CD14-positive monocyte (primary cell): Measurements from ENCODE around the gene LRRC28. TPM values are rescaled to one million over a fixed set of nuclear protein-coding genes. Genes with fewer than 3 reads are reported as not detected.

Source experiments
- DNase-seq, 3 donors: peaks; one replicate each; pipeline ENCODE4 v3.0.0-alpha.2; 2011 to 2022
- H2AFZ ChIP-seq: 2 replicates; pipeline ENCODE4 v1.6.0; 2012; ENCODE audit warnings: mild to moderate bottlenecking, low read depth, low read length, inconsistent platforms; ENCODE audit not compliant: insufficient read depth, poor library complexity, severe bottlenecking
- H3K27ac ChIP-seq, 2 donors: 1 replicate in 1 of 2; 2 replicates in 1 of 2; pipeline ENCODE4 v1.5.1; 2012 to 2013; ENCODE audit warnings: low read length in 2 of 2, control low read depth in 1 of 2, inconsistent platforms in 1 of 2, low read depth in 1 of 2, mild to moderate bottlenecking in 1 of 2
- H3K27me3 ChIP-seq, 2 donors: one replicate each; pipeline versions ENCODE4 v1.6.0 to v1.6.1; 2011 to 2013; ENCODE audit warnings: low read length in 2 of 2; ENCODE audit not compliant: control insufficient read depth in 2 of 2, insufficient read depth in 2 of 2
- H3K36me3 ChIP-seq, 2 donors: replicated peaks in 1 of 2; 1 replicate in 1 of 2; 2 replicates in 1 of 2; pipeline versions ENCODE4 v1.5.1 to v1.6.1; 2012 to 2013; ENCODE audit warnings: low read length in 2 of 2, control low read depth in 1 of 2, inconsistent platforms in 1 of 2, mild to moderate bottlenecking in 1 of 2; ENCODE audit not compliant: insufficient read depth in 2 of 2, control insufficient read depth in 1 of 2
- H3K4me1 ChIP-seq, 2 donors: 1 replicate in 1 of 2; 2 replicates in 1 of 2; pipeline versions ENCODE4 v1.5.1 to v1.6.1; 2012 to 2013; ENCODE audit warnings: low read length in 2 of 2, control low read depth in 1 of 2, inconsistent platforms in 1 of 2, mild to moderate bottlenecking in 1 of 2, moderate library complexity in 1 of 2; ENCODE audit not compliant: insufficient read depth in 2 of 2, control insufficient read depth in 1 of 2
- H3K4me2 ChIP-seq: replicated peaks from 2 replicates; pipeline ENCODE3; 2012; ENCODE audit warnings: low read length, moderate library complexity, mild to moderate bottlenecking; ENCODE audit not compliant: poor library complexity, severe bottlenecking; ENCODE audit errors: extremely low read depth
- H3K4me3 ChIP-seq, 3 experiments: fragments of 200-600 bp in 1 of 3; sonication (generic) in 1 of 3; replicated peaks in 1 of 3; 1 replicate in 2 of 3; 2 replicates in 1 of 3; pipeline ENCODE4 v1.5.1; 2011 to 2013; ENCODE audit warnings: low read length in 3 of 3, mild to moderate bottlenecking in 3 of 3, control low read depth in 2 of 3, low read depth in 2 of 3, inconsistent platforms in 1 of 3, moderate library complexity in 1 of 3
- H3K79me2 ChIP-seq: 2 replicates; pipeline ENCODE4 v1.6.0; 2012; ENCODE audit warnings: mild to moderate bottlenecking, control low read depth, inconsistent platforms, low read length, moderate library complexity; ENCODE audit not compliant: insufficient read depth
- H3K9ac ChIP-seq: 2 replicates; pipeline ENCODE4 v1.6.0; 2017; ENCODE audit warnings: low read length, mild to moderate bottlenecking; ENCODE audit not compliant: insufficient read depth, poor library complexity, severe bottlenecking
- H3K9me3 ChIP-seq, 2 donors: replicated peaks in 1 of 2; 1 replicate in 1 of 2; 2 replicates in 1 of 2; pipeline versions ENCODE4 v1.5.1 to v1.6.1; 2012 to 2013; ENCODE audit warnings: low read length in 2 of 2, control low read depth in 1 of 2; ENCODE audit not compliant: control insufficient read depth in 1 of 2, insufficient read depth in 1 of 2
- H4K20me1 ChIP-seq: 2 replicates; pipeline ENCODE4 v1.6.0; 2012; ENCODE audit warnings: mild to moderate bottlenecking, low read length, control low read depth, moderate library complexity; ENCODE audit not compliant: insufficient read depth
- H3K27ac Mint-ChIP-seq, 7 donors: one replicate each; pipeline ENCODE4 v1.8.0; 2020; ENCODE audit warnings: mild to moderate bottlenecking in 7 of 7, mixed read lengths in 7 of 7, moderate library complexity in 6 of 7, inconsistent platforms in 2 of 7
- H3K27me3 Mint-ChIP-seq, 3 donors: one replicate each; pipeline ENCODE4 v1.8.0; 2021 to 2022; ENCODE audit warnings: low read depth in 3 of 3, mild to moderate bottlenecking in 3 of 3, mixed read lengths in 3 of 3, moderate library complexity in 3 of 3, inconsistent platforms in 1 of 3
- H3K36me3 Mint-ChIP-seq, 2 donors: one replicate each; pipeline ENCODE4 v1.8.0; 2020; ENCODE audit warnings: mixed read lengths in 2 of 2, inconsistent platforms in 1 of 2, mild to moderate bottlenecking in 1 of 2
- H3K4me1 Mint-ChIP-seq: one replicate; pipeline ENCODE4 v1.8.0; 2020; ENCODE audit warnings: mild to moderate bottlenecking, mixed read lengths
- H3K4me3 Mint-ChIP-seq, 2 donors: one replicate each; pipeline ENCODE4 v1.8.0; 2020; ENCODE audit warnings: mild to moderate bottlenecking in 2 of 2, mixed read lengths in 2 of 2, moderate library complexity in 1 of 2
- H3K9me3 Mint-ChIP-seq, 7 donors: one replicate each; pipeline ENCODE4 v1.8.0; 2020 to 2022; ENCODE audit warnings: mixed read lengths in 7 of 7, mild to moderate bottlenecking in 6 of 7, moderate library complexity in 6 of 7, inconsistent platforms in 2 of 7
- CTCF ChIP-seq: fragments of 200-600 bp; IDR thresholded peaks from one replicate; pipeline ENCODE4 v1.8.0; 2022; ENCODE audit warnings: antibody characterized with exemption, mild to moderate bottlenecking
- WGBS: methylation state at CpG from one replicate; pipeline ENCODE4 v1.1.5; 2013; ENCODE audit warnings: missing lambda C conversion rate; ENCODE audit not compliant: insufficient coverage; 5-methylcytosine and 5-hydroxymethylcytosine counted together
- intact Hi-C, 2 donors: fragments of 100-400 bp; cut with micrococcal nuclease; formaldehyde crosslinking; loops; one replicate each; pipeline versions ENCODE4 v1.15.0 to v1.15.1; 2023
- polyA plus RNA-seq, 3 donors: library from polyadenylated mRNA; depleted of rRNA in 1 of 3; unstranded in 2 of 3; stranded (reverse) in 1 of 3; fragments of 300-500 nt in 2 of 3; fragments of >200 nt in 1 of 3; fragmentation: Illumina TruSeq in 2 of 3; gene quantifications; 1 replicate in 2 of 3; 2 replicates in 1 of 3; pipeline ENCODE4 v1.2.3, GENCODE V29; 2012 to 2021

The LRRC28 gene
- polyA plus RNA-seq, 3 donors, result 18.6 to 25.3 (median 19.8) TPM

- no peaks in the 10 kb centered on the region for H3K36me3 ChIP-seq
- Mint-ChIP-seq H3K27me3 (peaks cover 0 to 2% (median 1%) of the 10 kb centered on the region in 3 donors), H3K36me3 (peaks cover 0 to under 1% of the 10 kb centered on the region in 2 donors), H3K4me1 (no peaks in the 10 kb centered on the region), H3K27ac (no peak overlapping the region), H3K4me3 (no peak overlapping the region), H3K9me3 (no peaks in the 10 kb centered on the region)
- H3K4me2 ChIP-seq, result no peak overlapping the region
- H2AFZ ChIP-seq, result no peak overlapping the region
- TF ChIP-seq CTCF, result no peak
- no peaks in the 10 kb centered on the region for H4K20me1 ChIP-seq
- no peaks in the 10 kb centered on the region for H3K4me1 ChIP-seq
- no peaks in the 10 kb centered on the region for H3K79me2 ChIP-seq
- H3K9me3 ChIP-seq, result no peaks in the 10 kb centered on the region
- no peak overlapping the region for H3K4me3 ChIP-seq
- WGBS, result 96% methylated on average over 5 of the region's 7 CpGs
- no peak overlapping the region for H3K9ac ChIP-seq
- no peaks in the 10 kb centered on the region for H3K27me3 ChIP-seq
- intact Hi-C loops, result loop anchor here (5.0 kb wide), 1 partner anchor 110 kb away; no protein-coding TSS in a partner anchor
- no peak overlapping the region for H3K27ac ChIP-seq
- no peak for DNase-seq
Measured at GRCh38 chr15:99212406-99212805, 38.9 kb upstream of the LRRC28 start.

GRCh38 chr15:99213187-99213811, 38.0 kb upstream of the LRRC28 start:
- Mint-ChIP-seq H3K27me3 (peaks cover 0 to 2% (median 1%) of the 10 kb centered on the region in 3 donors), H3K4me3 (no peak overlapping the region)
- no CpG with 5 or more reads among the region's 1 CpG for WGBS

More at GRCh38 chr15:99213187-99213811, 38.0 kb upstream of the LRRC28 start:
- TF ChIP-seq CTCF, result peak; percentile 90
- H3K4me1 Mint-ChIP-seq, result no peaks in the 10 kb centered on the region
- Histone ChIP-seq H3K4me1 (no peaks in the 10 kb centered on the region), H3K27me3 (no peaks in the 10 kb centered on the region), H3K4me2 (no peak overlapping the region), H3K27ac (no peak overlapping the region), H3K9ac (no peak overlapping the region), H3K79me2 (no peaks in the 10 kb centered on the region), H3K36me3 (peaks cover 0 to under 1% of the 10 kb centered on the region in 2 donors), H3K4me3 (no peak overlapping the region), H2AFZ (no peak overlapping the region), H4K20me1 (no peaks in the 10 kb centered on the region), H3K9me3 (no peaks in the 10 kb centered on the region)
- H3K9me3 Mint-ChIP-seq, result no peaks in the 10 kb centered on the region
- intact Hi-C loops, result loop anchor here (5.0 kb wide), 1 partner anchor 111 kb away; no protein-coding TSS in a partner anchor
- H3K36me3 Mint-ChIP-seq, result peaks cover 0 to 7% of the 10 kb centered on the region in 2 donors
- DNase-seq, result peak; percentile 3 to 37 (median 27)
- no peak overlapping the region for H3K27ac Mint-ChIP-seq
